ENCODE measurements around the gene KCNH2. TPM values are rescaled to one million over a fixed set of nuclear protein-coding genes. Genes with fewer than 3 reads are reported as not detected.

KCNH2 gene
- total RNA-seq, 2 donors from 2014 or later = 3.6 to 5.3 TPM

DNA sequence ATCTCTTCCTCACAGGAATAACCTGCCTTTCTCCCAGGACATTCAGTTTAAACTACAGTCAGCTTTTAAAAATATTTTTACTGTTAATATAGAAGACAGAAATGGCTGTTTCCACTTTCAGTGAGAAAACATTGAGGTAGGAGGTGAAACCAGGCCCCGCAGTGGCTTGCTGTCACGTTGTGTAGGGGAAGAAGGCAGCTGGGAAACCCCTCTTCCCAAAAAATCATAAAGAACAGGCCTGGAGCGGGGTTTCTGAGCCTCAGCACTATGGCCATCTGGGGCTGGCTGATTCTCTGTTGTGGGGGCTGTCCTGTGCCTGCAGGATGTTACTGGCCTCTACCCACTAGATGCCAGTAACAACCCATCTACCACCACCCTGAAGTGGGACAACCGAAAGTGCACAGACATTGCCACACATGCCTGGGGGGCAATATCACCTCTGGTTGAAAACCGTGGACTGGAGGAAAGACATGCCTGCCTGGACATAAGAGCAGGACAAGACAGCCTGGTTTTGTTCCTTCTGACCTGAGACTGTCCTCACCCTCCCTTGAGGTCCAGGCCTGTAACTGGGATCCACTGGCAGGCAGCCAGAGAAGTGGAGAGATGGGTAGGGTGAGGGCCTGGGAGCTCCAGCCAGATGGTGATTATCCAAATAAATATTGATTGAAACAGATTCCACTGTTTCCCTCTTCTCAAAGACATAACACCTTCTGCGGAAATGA, 43.9 kb downstream of the KCNH2 start:
- TF ChIP-seq POLR2A (IDR thresholded peaks at IDR 0.05) (no peak), CTCF (IDR thresholded peaks at IDR 0.05) (no peak)
- intact Hi-C loops (cut with DNase I) = no loop called here
- Histone ChIP-seq H3K9me3 (no peaks in the 10 kb centered on the region), H3K27ac (no peak overlapping the region), H3K4me3 (no peak overlapping the region), H3K36me3 (replicated peaks in 1 of 2; ENCODE audit: insufficient read depth in 1 of 2, low read depth in 2 of 2) (no peaks in the 10 kb centered on the region), H3K4me1 (no peaks in the 10 kb centered on the region), H3K27me3 (no peaks in the 10 kb centered on the region)
- ATAC-seq = no peak
- WGBS, 2 donors = 80 to 90% methylated on average over 6 of the region's 6 CpGs
- no peak for DNase-seq

DNA sequence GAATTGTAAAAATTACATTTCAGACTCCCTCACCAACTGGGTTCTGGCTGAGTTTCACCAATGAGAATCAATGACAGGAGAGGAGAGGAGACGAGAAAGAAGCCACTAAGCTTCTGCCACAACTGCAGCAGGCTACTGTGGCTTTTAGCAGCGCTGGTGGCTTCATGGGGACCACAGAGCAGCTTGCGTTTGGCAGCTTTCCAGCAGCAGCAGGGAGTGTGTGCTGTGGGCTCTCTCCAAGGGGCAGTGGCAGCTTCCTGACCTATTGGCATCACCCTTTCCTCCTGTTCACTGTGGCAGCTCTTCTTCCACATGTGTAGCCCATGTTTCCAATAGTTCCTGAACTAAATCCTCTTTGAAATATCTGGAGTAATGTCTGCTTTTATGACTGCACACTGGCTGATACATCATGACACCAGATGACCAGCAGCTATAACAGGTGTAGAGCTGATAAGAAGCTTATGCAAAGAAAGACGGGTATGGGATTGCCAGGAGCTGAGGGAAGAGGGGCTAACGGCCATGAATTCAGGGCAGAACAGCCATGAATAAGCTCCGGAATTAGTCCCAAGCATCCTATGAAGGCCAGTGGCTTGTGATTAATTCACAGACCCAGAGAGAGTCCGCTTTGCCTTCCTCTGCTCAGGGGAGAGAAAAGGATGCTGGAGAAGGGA, 46.8 kb downstream of the KCNH2 start:
- WGBS, 2 donors = 38 to 39% methylated on average over 7 of the region's 7 CpGs
- TF ChIP-seq POLR2A (IDR thresholded peaks at IDR 0.05) (no peak), CTCF (IDR thresholded peaks at IDR 0.05) (no peak)
- no peak for ATAC-seq
- H3K4me1 ChIP-seq = no peaks in the 10 kb centered on the region
- no peaks in the 10 kb centered on the region for H3K36me3 ChIP-seq (replicated peaks in 1 of 2; ENCODE audit: insufficient read depth in 1 of 2, low read depth in 2 of 2)
- DNase-seq = no peak
- H3K4me3 ChIP-seq = no peak overlapping the region
- no peaks in the 10 kb centered on the region for H3K9me3 ChIP-seq
- intact Hi-C loops (cut with DNase I) = no loop called here
- no peaks in the 10 kb centered on the region for H3K27me3 ChIP-seq
- no peak overlapping the region for H3K27ac ChIP-seq

GRCh38 chr7:150928541-150928940, 49.6 kb downstream of the KCNH2 start:
- WGBS, 2 donors = 70 to 77% methylated on average over 3 of the region's 3 CpGs
- H3K9me3 ChIP-seq = no peaks in the 10 kb centered on the region
- ATAC-seq (no peak), DNase-seq (no peak)
- H3K27ac ChIP-seq = no peak overlapping the region
- H3K4me3 ChIP-seq = no peak overlapping the region
- intact Hi-C loops (cut with DNase I) = no loop called here
- H3K36me3 ChIP-seq (replicated peaks in 1 of 2; ENCODE audit: insufficient read depth in 1 of 2, low read depth in 2 of 2) = no peaks in the 10 kb centered on the region
- TF ChIP-seq POLR2A (IDR thresholded peaks at IDR 0.05) = no peak
- no peak for TF ChIP-seq CTCF (IDR thresholded peaks at IDR 0.05)
- H3K4me1 ChIP-seq = no peaks in the 10 kb centered on the region
- no peaks in the 10 kb centered on the region for H3K27me3 ChIP-seq

DNA sequence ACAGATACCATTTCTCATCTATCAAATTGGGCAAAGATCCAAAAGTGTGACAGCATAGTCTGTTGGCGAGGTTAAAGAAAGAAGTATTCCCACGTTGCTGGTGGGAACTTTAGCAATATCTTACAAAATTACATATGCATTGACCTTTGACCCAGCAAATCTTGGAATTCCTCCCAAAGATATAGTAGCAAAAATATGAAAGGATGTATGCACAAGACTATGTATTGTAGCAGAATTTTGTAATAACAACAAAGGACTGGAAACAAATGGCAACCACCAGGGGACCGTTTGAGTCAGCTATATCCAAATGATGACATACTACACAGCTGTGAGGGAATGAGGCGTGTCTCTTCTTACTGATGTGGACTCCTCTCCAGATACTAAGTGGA, 50.2 kb downstream of the KCNH2 start:
- no peak for DNase-seq

More for the DNA sequence above, 50.2 kb downstream of the KCNH2 start:
- 41% methylated on average over 4 of the region's 4 CpGs for WGBS, 2 donors
- TF ChIP-seq CTCF (IDR thresholded peaks at IDR 0.05) (no peak), POLR2A (IDR thresholded peaks at IDR 0.05) (no peak)
- intact Hi-C loops (cut with DNase I) = no loop called here
- Histone ChIP-seq H3K27me3 (no peaks in the 10 kb centered on the region), H3K36me3 (replicated peaks in 1 of 2; ENCODE audit: insufficient read depth in 1 of 2, low read depth in 2 of 2) (no peaks in the 10 kb centered on the region), H3K9me3 (no peaks in the 10 kb centered on the region), H3K4me1 (no peaks in the 10 kb centered on the region), H3K27ac (no peak overlapping the region), H3K4me3 (no peak overlapping the region)
- no peak for ATAC-seq

Data from body of pancreas (tissue), 4 donors.